SK-N-SH treated with all-trans-retinoic acid at 6 μM for 48 hours (cell line): Measurements from ENCODE around the gene PRMT6.

Experiments
- BACH2 ChIP-seq: fragments of 250-450 bp; sonication (Bioruptor Pico); IDR thresholded peaks from 2 replicates; pipeline ENCODE4 v1.9.0; 2021; ENCODE audit warnings: mild to moderate bottlenecking, borderline replicate concordance
- CREB5 ChIP-seq: fragments of 250-450 bp; sonication (Bioruptor Pico); IDR thresholded peaks from 2 replicates; pipeline ENCODE4 v1.5.1; 2020; ENCODE audit warnings: low read depth, mild to moderate bottlenecking, moderate library complexity
- CSRNP3 ChIP-seq: fragments of 250-450 bp; sonication (Bioruptor Pico); IDR thresholded peaks from 2 replicates; pipeline ENCODE4 v1.5.1; 2021; ENCODE audit warnings: mild to moderate bottlenecking, moderate library complexity
- ISL1 ChIP-seq: fragments of 250-450 bp; sonication (Bioruptor Pico); IDR thresholded peaks from 2 replicates; pipeline ENCODE4 v2.1.2; 2022; ENCODE audit warnings: mild to moderate bottlenecking, moderate library complexity
- PATZ1 ChIP-seq: fragments of 250-450 bp; sonication (Bioruptor Pico); IDR thresholded peaks from 2 replicates; pipeline ENCODE4 v1.8.0; 2020; ENCODE audit warnings: mild to moderate bottlenecking, moderate library complexity, borderline replicate concordance
- RARB ChIP-seq: fragments of 250-450 bp; sonication (Bioruptor Pico); IDR thresholded peaks from 2 replicates; pipeline ENCODE4 v1.8.0; 2021; ENCODE audit warnings: mild to moderate bottlenecking, moderate library complexity
- ZFP30 ChIP-seq: fragments of 450-650 bp; formaldehyde crosslinking; IDR thresholded peaks from 2 replicates; pipeline ENCODE4 v1.5.0; 2022; ENCODE audit warnings: mild to moderate bottlenecking, moderate library complexity
- ZNF8 ChIP-seq: fragments of 450-650 bp; formaldehyde crosslinking; IDR thresholded peaks from 2 replicates; pipeline ENCODE4 v1.5.0; 2020; ENCODE audit warnings: mild to moderate bottlenecking, moderate library complexity

- no peak for TF ChIP-seq PATZ1 (CRISPR knock-in tag)
- no peak for TF ChIP-seq ZFP30 (CRISPR knock-in tag)
- no peak for TF ChIP-seq RARB (CRISPR knock-in tag)
- TF ChIP-seq CSRNP3 = no peak
- TF ChIP-seq ISL1 (CRISPR knock-in tag) = no peak
- TF ChIP-seq ZNF8 (CRISPR knock-in tag) = no peak
- no peak for TF ChIP-seq BACH2 (CRISPR knock-in tag)
- no peak for TF ChIP-seq CREB5 (CRISPR knock-in tag)
These were observed 2.0 kb downstream of the PRMT6 start for GRCh38 chr1:107058245-107059032.
